NCI-H2029 (cell line): ENCODE measurements around the gene LRMDA.
A peak's percentile ranks its signal among the peaks of the same experiment; 100 is the strongest.

Experiments used
- DNase-seq: peaks from one replicate; lab custom pipeline; 2025; lab: John Stamatoyannopoulos, UW

Gene LRMDA

GRCh38 chr10:76029782-76030181 is 598.4 kb downstream of the LRMDA start:
- DNase-seq = no peak

- no peak for DNase-seq
Observed at GRCh38 chr10:76031099-76031498, 599.7 kb downstream of the LRMDA start.

GRCh38 chr10:76031769-76032699 is 600.6 kb downstream of the LRMDA start:
- DNase-seq = no peak

- DNase-seq = no peak
Observed at GRCh38 chr10:76032700-76033039, 601.2 kb downstream of the LRMDA start.

GRCh38 chr10:76033457-76034196 is 602.2 kb downstream of the LRMDA start:
- DNase-seq = no peak

- DNase-seq = no peak
Observed at GRCh38 chr10:76034353-76035205, 603.2 kb downstream of the LRMDA start.

GRCh38 chr10:76035206-76036110 is 604.0 kb downstream of the LRMDA start:
- no peak for DNase-seq

- DNase-seq = peak; percentile 1
Observed at GRCh38 chr10:76036111-76036940, 604.9 kb downstream of the LRMDA start.

- no peak for DNase-seq
Observed at GRCh38 chr10:76036962-76037361, 605.5 kb downstream of the LRMDA start.

GRCh38 chr10:76037531-76038155 is 606.2 kb downstream of the LRMDA start:
- DNase-seq = no peak

- DNase-seq = no peak
Observed at GRCh38 chr10:76038696-76039095, 607.3 kb downstream of the LRMDA start.

- no peak for DNase-seq
Observed at GRCh38 chr10:76040107-76040829, 608.8 kb downstream of the LRMDA start.

GRCh38 chr10:76040830-76041220 is 609.4 kb downstream of the LRMDA start:
- no peak for DNase-seq

- no peak for DNase-seq
Observed at GRCh38 chr10:76041551-76041950, 610.1 kb downstream of the LRMDA start.

- DNase-seq = no peak
Observed at GRCh38 chr10:76043261-76043660, 611.8 kb downstream of the LRMDA start.

GRCh38 chr10:76044751-76045150 is 613.3 kb downstream of the LRMDA start:
- DNase-seq = no peak

- no peak for DNase-seq
Observed at GRCh38 chr10:76045174-76045573, 613.8 kb downstream of the LRMDA start.

GRCh38 chr10:76047521-76047920 is 616.1 kb downstream of the LRMDA start:
- DNase-seq = no peak
